ENCODE results near the gene UQCRC1. TPM values are rescaled to one million over a fixed set of nuclear protein-coding genes. Genes with fewer than 3 reads are reported as not detected.

The UQCRC1 gene
- polyA plus RNA-seq, 1 donor: 204 TPM

DNA sequence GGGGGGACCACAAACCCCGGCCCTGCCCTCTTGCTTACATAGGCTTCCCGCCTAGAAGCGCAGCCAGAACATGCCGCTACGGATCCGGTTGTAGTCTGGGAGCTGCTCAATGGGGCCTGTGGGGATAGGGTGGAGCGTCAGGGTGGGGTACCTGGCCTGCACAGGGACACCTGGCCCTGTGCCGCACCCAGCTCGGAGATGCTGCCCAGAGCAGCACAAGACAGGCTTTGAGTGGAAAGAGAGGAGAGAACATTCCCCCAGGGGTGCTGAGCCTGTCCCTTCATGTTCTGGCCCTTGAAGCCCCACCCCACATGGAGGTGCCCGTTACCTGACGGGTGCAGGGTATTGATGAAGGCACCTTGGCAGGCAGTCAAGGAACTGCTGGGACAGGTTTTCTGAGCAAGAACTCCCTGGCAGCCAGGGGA, 10.4 kb downstream of the UQCRC1 start:
- no peak for DNase-seq (ENCODE audit: low read depth)

DNA sequence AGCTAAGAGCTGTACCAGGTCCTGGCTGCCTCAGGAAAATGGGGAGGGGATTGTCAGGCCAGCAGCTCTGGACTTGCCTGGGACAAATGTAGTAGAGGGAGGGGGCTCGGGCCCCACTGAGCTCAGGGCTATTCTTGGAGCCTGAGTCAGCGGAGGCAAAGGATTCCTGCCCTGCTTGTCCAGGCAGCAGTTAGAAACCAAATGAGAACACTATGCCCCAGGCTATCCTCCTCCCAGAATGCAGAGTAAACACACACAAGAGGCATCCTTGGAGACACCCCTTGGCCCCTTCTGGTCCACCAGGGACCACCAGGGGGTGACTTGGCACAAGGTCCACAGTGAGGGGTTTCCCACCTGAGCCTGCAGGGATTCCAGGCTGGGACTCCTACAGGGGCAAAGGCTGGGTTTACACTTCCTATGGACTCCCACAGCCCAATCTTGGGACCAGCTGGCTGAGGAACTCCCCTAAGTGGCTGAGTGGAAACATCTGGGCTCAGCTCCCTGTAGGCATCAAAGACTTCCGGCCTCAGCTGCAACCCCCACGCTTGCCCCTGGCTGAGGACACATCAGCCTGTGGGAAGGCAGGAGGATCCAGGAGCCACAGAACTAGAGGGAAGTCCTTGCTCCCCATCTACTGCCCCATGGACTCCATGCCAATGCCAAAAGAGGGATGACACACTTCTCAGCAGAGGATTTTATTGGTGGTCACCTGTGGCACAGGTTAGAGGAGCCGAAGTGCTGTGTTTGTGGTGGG, 10.9 kb downstream of the UQCRC1 start:
- DNase-seq (ENCODE audit: low read depth): no peak

DNA sequence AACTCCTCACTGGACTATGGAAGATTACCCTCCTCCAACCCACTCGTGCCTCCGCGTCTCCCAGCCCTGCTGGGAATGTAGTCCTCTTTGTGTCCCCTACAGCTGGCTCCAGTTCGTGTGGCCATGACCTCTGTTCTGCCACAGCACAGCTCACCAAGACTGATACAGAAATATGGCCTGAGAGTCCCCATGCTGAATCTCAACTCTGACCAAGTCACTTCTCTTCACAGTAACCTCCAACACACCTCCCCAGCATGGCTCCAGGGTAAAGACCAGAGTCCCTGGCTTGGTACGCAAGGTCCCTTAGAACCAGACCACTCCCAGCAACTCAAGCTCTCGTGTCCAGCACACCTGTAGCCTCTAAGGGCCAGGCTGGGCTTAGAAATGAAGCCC, 12.0 kb downstream of the UQCRC1 start:
- DNase-seq (ENCODE audit: low read depth): no peak

DNA sequence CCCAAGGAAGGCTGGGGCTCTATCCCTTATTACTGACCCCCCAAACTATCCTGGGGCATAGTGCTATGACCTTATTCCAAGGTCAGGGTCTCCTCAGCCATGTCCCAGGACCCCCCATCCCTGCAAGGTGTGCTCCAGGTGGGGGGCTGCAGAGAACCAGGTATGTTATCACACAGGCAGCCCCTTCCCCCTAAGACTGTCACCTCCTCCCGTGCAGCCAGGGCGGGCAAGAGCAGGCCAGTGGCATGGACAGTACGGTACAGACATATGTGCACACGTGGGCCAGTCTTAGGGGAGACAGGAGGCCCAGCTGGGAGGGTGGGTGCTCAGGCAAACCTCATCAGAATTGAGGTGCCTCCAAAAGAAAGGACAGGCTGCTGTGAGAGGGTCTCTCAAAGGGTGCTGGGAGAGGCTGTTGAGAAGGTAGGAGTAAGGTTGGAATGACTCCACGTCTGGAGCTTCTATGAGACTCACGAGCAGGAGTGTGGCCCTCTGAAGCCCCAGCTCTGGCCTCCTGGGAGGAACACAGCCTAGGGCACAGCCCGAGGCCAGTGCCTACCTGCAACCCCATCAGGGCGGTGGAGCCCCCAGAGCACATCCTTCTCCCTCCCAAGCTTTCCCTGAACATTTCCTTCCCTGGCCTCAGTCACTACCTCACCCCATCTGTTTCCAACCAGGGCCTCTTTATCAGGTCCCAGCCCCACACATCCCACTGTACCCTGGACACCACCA, 12.6 kb downstream of the UQCRC1 start:
- no peak for DNase-seq (ENCODE audit: low read depth)

DNA sequence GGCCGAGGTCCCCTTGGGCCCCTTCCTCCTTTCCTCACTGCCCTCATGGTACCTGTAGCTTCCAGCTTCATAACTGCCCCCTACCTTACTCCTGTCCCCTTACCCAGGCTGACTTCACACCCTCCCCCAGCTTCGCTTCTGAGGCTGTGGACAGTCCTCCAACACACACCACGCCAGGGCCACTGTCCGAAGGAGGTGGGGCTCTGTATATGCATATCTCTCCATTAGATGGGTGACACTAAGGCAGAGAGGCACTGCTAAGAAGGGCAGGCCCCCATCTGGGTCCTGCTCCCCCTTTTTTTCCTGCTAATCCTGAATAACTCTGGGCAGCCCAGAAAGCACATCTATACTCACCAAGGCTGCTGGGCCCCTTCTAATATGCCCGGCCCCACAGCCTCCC, 13.3 kb downstream of the UQCRC1 start:
- DNase-seq (ENCODE audit: low read depth): no peak

DNA sequence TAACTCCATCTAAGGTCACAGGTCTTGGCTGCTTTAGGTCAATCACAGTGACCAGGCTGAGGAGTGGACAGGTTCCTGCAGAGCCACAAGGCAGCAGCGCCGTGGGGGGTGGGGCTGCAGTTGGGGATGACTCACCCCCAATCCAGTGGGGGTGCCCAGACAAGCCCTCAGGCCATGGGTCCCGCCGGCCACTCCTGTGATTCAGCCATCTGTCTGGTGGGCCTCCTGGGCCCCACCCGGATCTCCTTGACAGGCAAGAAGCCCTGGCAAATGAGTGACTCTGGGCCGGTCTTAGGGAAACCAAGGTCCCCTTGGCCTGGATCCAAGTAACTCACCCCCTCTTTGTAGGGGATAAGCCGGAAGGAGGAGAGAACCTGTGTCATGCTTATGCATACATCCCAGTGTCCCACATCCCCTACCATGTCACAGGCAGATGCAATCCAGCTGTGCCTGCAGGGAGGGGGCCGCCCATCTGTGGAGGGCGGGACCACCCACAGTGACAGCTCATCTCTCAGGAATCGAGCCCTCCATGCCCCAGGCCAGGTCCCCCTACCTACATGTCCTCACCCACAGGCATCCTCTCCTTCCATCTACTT, 13.8 kb downstream of the UQCRC1 start:
- no peak for DNase-seq (ENCODE audit: low read depth)

DNA sequence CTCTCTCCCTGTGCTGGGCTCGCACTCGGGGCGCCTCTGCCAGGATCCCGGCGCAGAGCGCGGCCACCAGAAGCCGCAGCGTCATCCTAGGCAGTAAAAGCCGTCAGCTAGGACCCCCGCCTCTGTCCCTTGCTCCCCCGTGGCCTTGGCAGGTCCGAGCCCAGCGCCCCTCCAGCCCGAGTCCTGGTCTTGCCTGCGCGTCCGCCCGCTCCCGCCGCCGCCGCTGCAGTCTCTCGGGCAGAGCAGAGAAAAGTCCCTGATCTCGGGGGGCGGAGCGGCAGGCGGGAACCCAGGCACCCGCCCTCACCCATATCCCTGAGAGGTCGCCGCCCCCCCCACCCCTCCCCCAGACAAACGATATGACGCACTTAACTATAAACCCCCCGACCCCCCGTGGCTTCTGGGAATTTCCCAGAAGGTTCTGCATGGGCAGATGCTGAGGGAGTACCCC, 14.3 kb downstream of the UQCRC1 start, which contains the start of gene COL7A1:
TSS of gene COL7A1 (minus strand) at position 255 of the 451 bp plus-strand sequence. CDS start at position 85, 170 bp downstream.
- no peak for DNase-seq (ENCODE audit: low read depth)

DNA sequence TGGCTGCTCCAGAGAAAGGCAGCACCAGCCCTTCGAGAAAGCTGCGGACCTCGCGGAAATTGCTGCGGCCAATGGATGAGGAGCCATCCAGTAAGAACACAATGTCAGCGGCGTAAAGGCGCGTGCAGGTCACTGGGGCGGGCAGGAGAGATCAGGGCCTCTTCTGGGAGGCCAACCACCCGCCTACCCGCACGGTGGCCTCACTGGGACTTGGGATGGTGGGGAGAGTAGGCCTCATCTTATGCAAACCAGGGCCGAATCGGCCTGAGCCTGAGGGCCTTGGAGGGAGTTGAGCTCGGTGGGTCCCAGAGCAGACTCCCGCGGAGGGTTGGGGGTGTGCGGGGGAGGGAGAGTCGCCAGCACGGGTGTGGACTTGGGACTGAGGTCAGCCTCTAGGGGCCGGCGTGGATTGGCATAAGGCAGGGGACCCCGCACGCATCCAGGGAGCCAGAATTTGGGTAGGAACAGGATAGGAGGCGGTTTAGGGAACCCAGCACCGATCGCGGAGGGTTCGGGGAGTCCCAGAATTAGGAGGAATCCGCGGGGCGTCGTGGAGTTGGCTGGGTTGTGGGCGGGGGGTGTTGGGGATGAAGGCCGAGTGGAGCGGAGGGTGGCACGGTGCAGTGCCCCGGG, 14.9 kb downstream of the UQCRC1 start:
- no peak for DNase-seq (ENCODE audit: low read depth)

DNA sequence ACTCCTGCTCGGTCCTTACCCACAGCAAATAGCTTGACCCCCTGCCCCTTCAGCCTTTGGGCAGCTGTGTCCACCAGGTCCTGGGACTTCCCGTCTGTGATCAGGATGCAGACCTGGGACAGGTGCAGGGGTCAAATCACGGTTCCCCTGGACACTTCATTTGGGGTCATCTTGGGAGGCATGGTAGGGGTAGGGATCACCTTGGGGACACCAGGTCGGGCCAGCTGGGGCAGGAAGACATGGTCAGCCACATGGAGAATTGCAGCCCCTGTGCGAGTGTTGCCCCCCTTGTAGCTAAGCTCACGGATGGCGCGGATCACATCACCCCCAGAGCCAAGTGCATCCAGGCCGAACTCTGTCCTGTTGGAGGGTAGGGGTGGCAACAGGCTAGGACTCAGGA, 16.1 kb downstream of the UQCRC1 start:
- DNase-seq (ENCODE audit: low read depth): no peak

DNA sequence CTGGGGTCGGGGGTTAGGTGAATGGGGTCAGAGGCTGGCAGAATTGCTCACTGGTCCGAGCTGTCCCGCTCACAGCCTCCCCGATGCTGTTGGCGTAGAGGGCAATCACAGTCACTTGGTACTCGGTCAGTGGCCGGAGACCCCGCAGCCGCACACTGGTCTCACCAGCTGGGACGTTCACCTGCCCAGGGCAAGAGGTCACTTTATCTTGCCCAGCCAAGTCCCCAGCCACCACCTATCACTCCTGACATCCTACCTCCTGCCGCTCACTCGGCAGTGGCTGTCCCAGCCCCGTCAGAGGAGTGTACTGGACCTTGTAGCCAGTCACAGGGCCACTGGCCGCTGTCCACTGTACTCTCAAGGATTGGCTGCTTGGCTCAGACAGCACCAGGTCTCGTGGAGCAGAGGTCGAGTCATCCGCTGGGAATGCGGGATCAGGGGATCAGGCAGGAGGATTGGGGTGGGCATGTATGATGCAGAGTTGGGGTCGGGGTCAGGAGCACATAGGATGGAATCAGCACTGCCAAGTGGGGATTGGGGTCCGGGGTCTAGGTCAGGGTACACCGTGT, 16.8 kb downstream of the UQCRC1 start:
- no peak for DNase-seq (ENCODE audit: low read depth)

DNA sequence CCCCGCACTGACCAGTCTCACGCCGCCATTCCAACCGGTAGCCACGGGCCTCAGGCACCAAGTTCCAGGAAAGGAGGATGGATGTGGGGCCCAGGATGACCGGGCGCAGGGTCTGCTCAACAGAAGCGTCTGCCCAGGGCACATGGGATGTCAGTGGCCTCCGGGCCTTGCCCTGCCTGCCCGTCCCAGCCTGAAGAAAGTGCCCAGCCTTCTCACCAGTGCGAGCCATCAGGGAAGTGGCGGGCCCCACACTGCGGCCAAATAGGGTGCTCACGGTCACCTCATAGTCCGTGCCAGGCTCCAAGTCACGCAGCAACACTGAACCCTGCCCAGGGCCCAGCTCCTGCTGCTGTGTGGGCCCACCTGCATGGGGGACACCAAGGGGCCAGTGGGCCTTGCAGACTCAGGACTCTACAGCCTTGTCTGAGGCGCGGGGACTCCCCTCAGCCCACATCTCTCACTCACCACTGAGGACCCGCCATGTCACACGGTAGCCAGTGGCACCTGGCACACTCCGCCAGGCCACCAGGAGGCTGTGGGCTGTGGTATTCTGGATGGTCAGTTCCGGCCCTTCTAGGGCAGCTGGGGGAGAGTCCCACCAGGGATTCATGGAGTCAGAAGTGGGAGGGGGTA, 17.4 kb downstream of the UQCRC1 start:
- no peak for DNase-seq (ENCODE audit: low read depth)

DNA sequence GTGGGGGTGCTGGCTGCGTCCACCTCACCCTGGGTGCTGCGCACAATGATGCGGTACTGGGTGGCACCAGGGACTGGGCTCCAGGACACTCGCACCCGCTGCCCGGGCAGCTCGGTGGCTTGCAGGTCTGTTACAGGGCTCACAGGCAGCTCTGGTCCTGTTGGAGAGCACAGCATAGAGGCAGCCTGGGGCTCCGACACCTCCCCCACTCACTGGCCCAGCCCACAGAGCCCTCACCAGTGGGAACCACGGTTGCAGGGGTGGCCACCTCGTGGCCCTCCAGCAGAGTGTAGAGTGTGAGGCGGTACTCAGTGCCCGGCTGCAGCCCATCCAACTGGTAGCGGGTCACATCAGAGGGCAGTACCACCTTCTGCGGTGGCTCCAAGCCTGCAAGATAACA, 18.0 kb downstream of the UQCRC1 start:
- no peak for DNase-seq (ENCODE audit: low read depth)

DNA sequence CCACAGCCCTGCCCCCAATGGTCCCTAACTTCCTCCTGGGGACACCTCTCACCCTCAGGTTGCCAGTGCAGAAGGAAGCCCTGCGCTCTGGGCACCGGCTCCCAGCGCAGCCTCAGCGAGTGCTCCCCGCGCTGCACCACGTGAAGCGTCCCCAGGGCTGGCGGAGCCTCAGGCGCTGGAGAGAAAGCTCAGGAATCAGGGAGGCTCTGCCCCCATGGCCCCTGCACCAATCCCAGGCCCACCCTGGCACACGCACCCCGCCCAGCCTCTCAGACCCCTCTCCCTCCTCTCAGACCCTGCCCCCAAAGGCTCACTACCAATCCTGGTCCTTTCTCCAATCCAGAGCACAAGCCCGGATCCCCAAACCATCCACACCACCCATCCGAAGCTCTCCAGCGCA, 21.2 kb downstream of the UQCRC1 start:
- DNase-seq (ENCODE audit: low read depth): no peak

DNA sequence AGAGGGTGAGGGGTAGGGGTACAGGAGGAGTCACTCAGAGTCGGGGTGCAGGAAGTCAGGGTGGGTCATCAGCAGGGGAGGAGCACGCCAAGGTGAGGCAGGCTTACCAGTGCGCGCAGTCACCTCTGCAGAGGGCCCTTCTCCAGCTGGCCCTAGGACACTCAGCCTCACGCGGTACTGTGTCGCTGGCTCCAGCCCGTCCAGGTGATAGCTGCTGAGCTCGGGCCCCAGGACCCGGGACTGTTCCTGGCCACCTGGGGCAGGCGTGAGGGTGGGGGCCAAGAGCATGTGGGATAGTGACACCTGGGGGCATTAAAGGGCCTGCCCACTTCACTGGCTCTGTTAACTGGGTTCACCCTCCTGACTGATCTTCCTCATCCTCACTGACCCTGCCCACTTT, 21.8 kb downstream of the UQCRC1 start:
- DNase-seq (ENCODE audit: low read depth): no peak

DNA sequence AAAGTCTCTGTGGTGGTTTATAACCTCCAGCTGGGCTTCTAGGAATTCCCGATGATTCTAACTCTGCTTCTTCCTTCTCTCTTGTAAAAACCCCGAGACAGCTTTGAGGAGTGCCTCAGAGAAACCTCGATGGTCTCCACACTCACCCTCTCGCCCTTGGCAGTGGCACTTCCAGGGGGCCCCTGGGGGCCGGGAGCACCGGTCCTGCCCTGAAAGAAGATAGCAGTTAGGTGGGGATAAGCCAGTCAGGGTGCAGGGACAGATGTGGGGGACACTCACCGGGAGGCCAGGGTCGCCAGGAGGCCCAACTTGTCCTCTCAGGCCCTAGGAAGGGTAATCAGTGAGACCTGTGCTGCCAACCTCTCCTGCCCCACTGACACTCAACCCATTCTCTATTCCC, 24.0 kb downstream of the UQCRC1 start:
- DNase-seq (ENCODE audit: low read depth): no peak

DNA sequence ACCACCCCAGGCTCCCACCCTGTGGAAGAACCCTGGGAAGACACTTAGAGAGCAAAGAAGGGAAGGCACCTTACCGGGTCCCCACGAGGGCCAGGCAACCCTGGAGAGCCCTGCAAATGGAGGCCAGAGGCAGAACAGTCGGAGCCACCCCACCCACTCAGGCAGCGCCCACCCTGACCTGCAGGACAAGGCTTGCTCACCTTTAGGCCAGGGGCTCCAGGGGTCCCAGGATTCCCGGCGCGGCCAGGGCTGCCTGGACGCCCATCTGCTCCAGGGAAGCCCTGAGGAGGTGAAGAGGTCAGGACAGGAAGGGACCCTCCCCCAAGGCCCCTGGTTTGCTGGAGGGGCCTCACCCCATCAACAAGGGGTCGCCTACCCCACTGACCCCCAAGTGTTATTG, 24.6 kb downstream of the UQCRC1 start:
- no peak for DNase-seq (ENCODE audit: low read depth)

DNA sequence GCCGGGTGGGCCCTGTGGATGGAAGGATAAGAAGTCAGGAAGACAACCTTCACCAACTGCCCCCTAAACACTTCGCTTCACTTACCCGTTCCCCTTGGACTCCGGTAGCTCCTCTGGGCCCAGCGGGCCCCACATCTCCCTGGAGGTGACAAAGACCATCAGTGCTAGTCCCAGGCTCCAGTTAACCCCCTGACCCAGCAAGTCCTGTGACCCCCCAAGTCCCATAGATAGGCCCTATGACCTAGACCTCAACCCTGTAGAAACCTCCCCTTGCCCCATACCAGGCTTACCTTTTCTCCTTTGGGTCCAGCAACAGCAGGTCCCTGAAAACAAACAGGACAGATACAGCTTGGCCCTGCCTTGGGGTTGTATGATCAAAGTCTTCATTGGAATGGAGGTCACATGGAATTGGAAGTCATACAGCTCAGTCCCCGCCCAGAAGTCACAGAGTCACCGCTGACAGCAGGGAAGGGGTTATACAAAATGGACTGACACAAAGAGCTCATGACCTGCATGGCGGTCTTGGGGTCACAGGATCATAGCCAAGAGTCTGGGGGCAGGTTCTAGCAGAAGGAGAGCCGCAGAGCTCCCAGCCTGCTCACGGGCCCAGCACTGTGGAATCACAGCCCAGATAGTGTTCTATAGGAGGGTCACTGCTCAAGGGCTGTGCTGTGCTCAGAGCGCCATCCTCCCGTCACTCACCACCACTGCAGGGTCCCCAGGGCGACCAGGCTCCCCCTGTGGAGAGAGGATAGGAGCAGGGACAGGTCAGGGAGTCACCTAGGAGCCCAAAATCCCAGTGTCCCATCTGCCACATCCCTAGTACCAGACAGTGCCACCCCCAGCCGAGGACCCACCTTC, 27.6 kb downstream of the UQCRC1 start:
- no peak for DNase-seq (ENCODE audit: low read depth)

DNA sequence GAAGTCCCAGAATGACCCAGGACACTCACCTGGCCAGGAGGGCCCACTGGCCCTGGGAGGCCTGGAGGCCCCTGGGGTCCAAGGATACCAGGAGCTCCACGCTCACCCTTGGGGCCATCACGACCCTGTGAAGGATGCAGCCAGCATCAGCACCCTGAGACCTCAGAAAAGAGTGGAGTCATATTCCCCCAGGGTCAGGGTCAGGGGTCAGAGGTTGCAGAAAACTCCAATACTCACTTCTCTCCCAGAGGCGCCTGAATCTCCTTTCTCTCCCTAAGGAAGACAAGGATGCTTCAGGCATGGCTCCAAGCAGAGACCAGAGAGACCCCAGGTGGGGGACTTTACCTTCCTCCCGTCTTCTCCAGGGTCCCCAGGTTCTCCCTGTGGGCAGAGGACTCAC, 32.8 kb downstream of the UQCRC1 start:
- no peak for DNase-seq (ENCODE audit: low read depth)

DNA sequence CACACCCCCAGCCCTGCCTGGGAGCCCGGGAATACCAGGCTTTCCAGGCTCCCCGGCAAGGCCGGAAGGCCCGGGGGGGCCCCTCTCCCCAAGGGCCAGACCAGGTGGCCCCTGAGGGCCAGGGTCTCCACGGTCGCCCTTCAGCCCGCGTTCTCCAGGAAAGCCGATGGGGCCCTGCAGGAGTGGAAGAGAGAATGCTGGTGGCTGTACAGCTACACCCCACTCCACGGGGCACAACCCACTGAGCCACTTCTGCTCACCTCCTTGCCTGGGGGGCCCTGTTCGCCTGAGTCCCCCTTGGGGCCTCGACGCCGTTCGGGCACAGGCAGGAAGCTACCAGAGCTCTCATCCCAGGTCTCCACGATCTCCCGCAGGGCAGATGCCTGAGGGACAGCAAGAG, 34.1 kb downstream of the UQCRC1 start:
- DNase-seq (ENCODE audit: low read depth): no peak

DNA sequence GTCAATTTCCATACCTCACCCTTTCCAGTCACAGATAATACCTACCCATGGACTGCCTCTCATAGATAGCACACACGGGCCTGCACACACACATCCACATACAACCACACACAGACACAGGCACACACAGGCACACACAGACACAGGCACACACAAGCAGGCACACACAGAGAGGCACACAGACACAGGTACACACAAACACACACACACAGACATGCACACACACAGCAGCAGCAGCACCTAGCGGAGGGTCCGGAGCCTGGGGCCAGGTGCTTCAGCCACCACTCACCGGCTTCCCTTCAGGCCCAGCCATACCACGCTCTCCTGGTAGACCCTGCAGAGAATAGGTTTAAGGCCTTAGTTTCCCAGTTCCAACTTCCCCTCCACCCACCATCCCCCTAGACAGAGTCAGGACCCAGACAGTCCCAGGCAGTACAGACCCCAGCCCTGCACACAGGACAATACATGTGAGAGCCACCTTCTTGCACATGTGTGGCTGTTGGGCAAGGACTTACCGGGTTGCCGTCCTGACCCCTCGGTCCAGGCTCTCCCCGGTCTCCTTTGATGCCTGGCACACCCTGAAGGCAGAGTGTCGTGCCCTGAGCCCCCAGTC, 35.4 kb downstream of the UQCRC1 start:
- no peak for DNase-seq (ENCODE audit: low read depth)
